NOMO-1 treated with dmso at 0.1 percent for 144 hours (cell line): Measurements from ENCODE around the gene IMMP2L.

Experiments used
- DNase-seq: peaks from one replicate; lab custom pipeline; 2025; ENCODE audit not compliant: unreplicated experiment; lab: John Stamatoyannopoulos, UW

IMMP2L gene

DNA sequence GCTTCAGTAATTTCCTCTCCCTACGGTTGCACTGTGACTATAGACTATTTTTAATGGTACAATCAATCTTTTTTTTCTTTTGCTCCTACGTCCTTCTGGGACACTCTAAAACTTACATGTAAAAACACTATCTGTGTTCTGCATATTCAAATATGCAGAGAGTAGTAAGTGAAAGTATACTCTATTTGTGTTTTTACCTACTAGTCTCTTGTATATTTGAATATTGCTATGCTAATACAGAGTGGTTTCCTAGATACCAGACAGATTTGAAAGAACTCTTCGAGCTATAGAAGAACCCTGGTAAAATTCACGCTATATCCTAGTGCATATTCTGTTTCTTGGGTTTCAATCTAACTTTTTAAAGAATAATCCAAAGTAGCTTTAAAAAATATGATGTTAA lies 672.2 kb downstream of the IMMP2L start:
- no peak for DNase-seq

- no peak for DNase-seq
These were observed 673.0 kb downstream of the IMMP2L start for GRCh38 chr7:110889335-110889734.

GRCh38 chr7:110888641-110889040 lies 673.7 kb downstream of the IMMP2L start:
- DNase-seq, result no peak

GRCh38 chr7:110885474-110885873 lies 676.8 kb downstream of the IMMP2L start:
- no peak for DNase-seq

GRCh38 chr7:110881721-110882120 lies 680.6 kb downstream of the IMMP2L start:
- no peak for DNase-seq

GRCh38 chr7:110880971-110881370 lies 681.3 kb downstream of the IMMP2L start:
- no peak for DNase-seq

- DNase-seq, result no peak
These were observed 685.3 kb downstream of the IMMP2L start for GRCh38 chr7:110877016-110877415.

DNA sequence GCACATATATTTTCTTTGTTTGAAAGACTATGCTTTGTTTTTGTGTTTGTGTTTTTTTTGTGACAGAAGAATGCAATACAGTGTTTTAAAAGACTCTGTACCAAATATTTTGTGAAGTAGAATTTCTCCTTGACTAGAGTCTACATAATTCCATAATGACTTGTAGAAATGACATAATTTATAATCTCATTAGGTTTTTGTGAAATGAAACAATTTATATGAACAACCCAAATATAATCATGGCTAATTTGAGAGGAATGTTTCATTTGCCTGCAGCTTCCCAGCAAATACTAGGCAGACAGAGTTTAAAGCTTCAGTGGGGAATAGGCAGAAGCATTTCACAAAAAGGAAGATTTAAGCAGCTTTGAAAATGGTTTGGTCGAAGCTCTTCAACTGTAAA lies 686.9 kb downstream of the IMMP2L start:
- DNase-seq, result no peak

DNA sequence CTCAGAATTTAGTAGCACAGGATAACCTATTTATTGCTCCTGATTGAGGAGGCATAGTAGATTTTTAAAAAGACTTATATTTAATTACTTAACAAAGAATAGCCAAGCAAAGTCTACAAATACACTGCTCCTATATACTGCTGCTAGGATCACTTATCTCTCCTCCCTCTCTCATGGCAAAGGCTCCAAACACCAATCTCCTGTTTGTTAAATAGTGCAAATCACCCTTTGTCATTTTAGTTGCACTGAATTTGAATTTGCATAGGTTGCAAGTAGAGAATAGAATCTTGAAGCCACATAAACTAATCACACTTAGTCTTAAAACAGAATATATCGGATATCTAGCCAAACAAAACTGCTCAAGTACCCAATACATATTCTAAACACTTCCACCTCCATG lies 690.4 kb downstream of the IMMP2L start:
- no peak for DNase-seq

DNA sequence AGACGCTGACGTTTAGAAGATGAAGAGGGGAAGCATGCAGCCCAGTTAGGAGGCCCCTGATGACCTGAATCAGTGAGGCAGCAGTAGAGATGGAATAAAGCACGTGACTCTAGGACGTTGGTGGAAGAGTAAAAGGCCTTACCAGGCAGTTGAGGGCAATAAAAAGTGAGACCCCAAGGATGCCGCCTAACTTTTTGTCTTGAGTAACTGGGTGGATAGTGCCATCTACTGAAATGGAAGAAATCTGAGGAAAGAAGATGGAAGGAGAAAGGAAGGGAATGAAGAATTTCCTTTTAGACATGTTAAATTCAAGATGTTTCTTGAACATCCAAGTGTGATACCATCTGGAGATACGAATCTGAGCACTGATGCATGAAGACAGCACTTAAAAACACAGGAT lies 691.4 kb downstream of the IMMP2L start:
- DNase-seq, result no peak

DNA sequence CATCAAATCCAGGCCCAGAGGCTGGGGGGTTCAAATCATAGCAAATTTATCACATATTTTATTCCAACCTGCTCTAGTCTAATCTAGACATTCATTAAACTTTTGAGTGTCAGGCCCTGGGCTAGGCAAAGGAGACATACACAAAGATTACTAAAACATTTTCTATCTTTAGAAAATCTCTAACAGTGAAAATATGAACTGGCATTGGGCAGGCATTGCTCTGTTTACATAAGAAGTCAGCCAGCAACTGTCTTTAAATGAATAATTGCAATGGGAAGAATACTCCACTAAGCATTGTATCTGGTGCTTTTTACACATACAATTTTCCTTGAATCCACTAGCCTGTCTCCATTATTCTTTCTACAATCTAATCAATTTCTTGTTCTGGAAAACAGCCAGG lies 693.8 kb downstream of the IMMP2L start:
- no peak for DNase-seq

DNA sequence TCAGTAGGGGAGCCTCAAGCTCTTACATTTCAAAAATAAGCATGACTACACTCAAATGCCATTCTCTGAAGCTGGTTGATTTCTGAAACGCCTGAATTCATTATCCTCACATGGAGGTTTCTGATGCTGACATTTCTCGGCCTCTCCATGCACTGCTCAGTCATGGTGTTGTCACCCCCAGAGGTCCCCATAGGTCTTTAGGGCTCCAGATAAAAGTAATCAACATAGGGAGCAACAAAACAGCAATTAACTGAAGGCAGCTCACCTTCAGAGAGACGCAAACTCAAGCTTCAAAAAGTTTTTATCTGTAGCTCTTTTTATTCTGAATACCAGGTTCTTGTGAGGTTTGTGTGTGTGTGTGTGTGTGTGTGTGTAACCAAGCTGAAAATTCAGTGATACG lies 694.5 kb downstream of the IMMP2L start:
- no peak for DNase-seq

- DNase-seq, result no peak
These were observed 699.0 kb downstream of the IMMP2L start for GRCh38 chr7:110863258-110863657.

DNA sequence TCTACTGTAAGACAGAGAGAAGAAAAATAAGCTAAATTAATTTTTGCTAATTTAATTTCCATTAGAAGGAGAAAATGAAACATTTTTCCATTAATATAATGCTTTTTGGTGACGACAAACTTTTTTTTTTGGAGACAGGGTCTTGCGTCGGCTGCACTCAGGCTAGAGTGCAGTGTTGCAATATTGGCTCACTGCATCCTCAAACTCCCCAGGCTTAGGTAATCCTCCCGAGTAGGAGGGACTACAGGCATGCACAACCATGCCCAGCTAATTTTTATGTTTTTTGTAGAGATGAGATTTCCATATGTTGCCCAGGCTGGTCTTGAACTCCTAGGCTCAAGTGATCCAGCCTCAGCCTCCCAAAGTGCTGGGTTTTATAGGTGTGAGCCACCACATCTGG lies 701.1 kb downstream of the IMMP2L start:
- DNase-seq, result no peak

DNA sequence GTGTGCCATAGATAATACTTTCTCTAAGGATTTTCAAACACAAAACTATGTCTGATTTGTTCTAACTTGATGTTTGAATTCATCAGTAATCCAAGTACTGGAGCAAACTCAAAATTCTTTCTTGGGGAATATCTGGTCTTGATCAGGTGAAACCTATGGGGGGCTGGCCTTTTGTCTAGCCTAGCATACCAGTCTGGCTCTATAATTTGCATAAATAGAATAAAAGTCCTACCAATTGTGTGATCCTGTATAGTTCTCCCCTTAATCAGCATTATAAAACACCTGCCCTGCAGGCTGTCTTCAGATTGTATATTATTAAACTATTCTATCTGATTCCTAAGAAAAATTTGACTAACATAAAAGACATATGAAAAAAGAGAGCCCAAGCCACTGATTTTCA lies 705.2 kb downstream of the IMMP2L start:
- DNase-seq, result no peak

GRCh38 chr7:110856704-110857103 lies 705.6 kb downstream of the IMMP2L start:
- DNase-seq, result no peak

DNA sequence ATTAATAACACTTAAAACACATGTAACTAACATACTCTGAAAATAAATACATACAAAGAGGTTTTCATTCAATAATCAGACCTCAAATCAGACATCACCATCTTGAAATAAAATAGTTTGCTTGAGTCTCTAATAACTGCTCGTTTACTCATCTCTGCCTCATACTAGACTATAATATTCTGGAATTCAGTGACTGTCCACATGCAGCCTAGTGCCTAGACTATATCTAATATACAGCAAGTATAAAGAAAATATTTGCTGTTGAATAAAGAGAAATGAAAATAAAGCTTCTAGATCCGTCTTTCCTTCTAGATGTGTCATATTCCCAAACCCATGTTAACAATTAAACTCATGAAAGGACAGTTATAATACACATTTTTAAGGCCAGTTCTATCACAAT lies 707.6 kb downstream of the IMMP2L start:
- DNase-seq, result no peak

DNA sequence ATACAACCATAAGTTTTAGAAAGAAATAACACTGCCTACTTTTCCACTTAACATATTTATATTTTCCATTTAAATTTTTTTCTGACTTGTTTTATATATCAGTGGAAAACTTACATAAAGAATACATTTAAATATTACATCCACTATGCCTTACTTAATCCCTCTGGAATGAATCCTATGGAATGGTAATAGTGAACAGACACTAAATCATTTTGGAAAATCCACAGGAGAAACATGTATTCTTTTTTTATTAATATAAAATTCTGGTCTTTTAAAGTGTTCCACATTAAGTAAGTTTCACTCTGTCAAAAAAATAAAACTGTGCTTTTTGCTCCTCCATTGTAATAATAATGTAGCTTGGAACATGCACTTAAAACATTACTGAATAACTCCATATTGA lies 708.1 kb downstream of the IMMP2L start:
- no peak for DNase-seq

- no peak for DNase-seq
These were observed 709.0 kb downstream of the IMMP2L start for GRCh38 chr7:110853263-110853662.

DNA sequence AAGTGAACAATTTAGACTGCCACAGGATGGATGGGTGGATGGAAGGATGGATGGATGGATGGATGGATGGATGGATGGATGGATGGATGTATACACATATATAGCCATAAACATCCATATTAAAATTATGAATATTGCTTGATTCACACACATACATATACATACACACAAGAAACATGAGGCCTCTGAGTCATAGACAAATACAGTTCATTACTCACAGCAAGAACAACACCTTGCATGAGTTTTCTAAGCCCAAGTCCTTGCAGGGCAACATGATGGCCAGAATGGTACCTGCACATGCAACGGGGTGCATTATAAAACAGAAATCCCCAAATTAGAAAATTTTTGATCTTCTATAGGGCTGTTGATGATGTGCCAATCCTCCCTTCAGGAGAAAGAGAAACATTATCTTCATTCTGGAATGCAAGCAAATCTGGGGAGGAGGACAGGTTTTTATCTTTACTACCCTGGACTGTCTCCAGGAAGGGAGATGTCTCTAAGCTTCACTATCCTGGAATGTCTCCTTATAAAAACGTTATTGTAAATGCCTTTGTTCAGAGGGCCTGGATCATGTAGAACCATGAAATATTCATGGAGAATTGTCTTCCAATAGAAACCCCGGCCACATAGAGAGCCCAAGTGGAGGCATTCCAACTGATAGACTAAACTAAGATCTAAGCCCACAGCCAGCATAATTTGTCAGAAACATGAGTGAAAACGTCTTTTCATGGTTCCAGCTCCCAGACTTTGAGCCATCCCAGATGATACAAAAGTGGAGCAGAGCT lies 709.9 kb downstream of the IMMP2L start:
- DNase-seq, result no peak

- no peak for DNase-seq
These were observed 712.1 kb downstream of the IMMP2L start for GRCh38 chr7:110850224-110850623.

GRCh38 chr7:110842796-110843195 lies 719.5 kb downstream of the IMMP2L start:
- no peak for DNase-seq

GRCh38 chr7:110841840-110842545 lies 720.3 kb downstream of the IMMP2L start:
- DNase-seq, result no peak
